HG02571 (cell line): ENCODE results near the gene TRPM2.
"Not testable (repeated sequence)": the region's sequence is repeated elsewhere in the genome, so short reads cannot be mapped to it uniquely, and the experiment has no call there.

Experiments used
- ATAC-seq: cut with Tn5 transposase; IDR thresholded peaks from one replicate; pipeline ENCODE4 v1.9.1; 2021; ENCODE audit warnings: mild to moderate bottlenecking, moderate library complexity; ENCODE audit not compliant: unreplicated experiment

TRPM2 gene

GRCh38 chr21:44405948-44406872, 52.8 kb downstream of the TRPM2 start:
- no peak for ATAC-seq

DNA sequence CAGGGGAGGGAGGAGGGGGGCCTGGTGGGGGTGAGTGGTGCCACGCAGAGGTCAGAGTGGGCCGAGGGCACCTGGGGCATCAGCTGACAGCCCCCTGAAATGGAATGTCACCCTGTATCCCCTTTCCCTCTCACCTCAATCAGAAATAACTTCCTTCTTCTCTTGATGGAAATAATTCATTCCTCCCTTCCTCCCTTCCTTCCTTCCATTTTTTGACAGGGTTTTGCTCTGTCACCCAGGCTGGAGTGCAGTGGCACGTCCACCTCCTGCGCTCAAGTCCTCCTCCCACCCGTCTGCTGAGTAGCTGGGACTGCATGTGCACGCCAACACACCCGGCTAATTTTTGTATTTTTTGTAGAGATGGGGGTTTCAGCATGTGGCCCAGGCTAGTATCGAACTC, 53.5 kb downstream of the TRPM2 start:
- no peak for ATAC-seq

DNA sequence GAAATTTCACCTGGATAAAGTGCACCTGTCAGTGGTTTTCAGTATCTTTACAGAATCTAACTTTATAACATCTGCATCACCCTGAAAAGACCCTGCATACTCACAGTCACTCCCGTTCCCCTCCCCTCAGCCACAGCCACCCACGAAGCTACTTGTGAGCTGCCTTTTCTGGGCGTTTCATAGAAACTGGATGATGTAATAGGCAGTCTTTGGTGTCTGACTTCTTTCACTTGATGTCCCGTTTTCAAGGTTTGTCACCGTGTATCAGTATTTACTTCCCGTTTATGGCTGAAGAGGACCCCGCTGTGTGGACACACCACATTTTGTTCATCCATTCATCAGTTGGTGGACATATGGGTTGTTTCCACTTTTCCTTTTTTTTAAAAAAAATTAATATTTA, 54.1 kb downstream of the TRPM2 start:
- ATAC-seq = no peak

DNA sequence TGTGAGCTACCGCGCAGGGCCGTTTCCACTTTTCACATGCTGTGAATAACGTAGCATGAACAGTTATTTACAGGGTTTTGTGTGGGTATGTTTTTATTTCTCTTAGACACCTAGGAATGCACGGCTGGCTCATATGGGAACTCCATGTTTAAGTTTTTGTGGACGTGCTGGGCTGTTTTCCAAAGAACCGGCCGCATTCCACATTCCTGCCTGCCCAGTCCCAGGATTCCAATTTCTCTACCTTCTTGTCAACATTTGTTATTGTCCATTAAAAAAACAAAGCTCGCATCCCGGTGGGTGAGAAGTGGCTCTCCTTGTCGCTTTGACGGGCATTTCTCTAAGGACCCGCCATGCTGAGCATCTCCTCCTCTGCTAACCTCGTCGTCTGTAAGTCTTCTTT, 54.8 kb downstream of the TRPM2 start:
- no peak for ATAC-seq

DNA sequence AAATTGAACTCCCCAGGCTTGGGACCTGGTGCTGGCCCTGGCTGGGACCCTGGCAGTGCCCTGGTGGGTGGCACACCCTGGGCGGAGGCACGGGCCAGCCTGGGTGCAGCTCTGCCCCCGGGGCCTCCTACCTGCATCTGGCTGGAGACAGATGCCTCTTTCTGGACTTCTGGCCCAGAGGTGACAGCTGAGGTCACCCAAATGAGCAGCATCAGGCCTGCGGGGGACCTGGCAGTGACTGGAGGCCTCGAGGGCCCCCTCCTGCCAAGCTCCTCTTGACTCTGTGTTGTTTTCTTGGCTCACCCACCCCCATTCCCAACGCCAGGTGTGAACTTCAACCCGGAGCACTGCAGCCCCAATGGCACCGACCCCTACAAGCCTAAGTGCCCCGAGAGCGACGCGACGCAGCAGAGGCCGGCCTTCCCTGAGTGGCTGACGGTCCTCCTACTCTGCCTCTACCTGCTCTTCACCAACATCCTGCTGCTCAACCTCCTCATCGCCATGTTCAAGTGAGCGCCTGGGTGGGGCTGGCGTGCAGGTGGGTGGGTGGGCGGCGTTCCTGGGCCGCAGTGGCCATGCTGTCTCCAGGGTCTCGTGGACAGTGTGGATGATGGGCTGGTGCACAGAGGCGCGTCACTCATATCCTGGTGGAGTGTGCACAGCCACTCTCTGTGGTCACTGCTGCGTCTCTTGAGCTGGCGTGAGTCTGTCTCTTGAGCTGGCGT, 60.3 kb downstream of the TRPM2 start:
- ATAC-seq = no peak

DNA sequence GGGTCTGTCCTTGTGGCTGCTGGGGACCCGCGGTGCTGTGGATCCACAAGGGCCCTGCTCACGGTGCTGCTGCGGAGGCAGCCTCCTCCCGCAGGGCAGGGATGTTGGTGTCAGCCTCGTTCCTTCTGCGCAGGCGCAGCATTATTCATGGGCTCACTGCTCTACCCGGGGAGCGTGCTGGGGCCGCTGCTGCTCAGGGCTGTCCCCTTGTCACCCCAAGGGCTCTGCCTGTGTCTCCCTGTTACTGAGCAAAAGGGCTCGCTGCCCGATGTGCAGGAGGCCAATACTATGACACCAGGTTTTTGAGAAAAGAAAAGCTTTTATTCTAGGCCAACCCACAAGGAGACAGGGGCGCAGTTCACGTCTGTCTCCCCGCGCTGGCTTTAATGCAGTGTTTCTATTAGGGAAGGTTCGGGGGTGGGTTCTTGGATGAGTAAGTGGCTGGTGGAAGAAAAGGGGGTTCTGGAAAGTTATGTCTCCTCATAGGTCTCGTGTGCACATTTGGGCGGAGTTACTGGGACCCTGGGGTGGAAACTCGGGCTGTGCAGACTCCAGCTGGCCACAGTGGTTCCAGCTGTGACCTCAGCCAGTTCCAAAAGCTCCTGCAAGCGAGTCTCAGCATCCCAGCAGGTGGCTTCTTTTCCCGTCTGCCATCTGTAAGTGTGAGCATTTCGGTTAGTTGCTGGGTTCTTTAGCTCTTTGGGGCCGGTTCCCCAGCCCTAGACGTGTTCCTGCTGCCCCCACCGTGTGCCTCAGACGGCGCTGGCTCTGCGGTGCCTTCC, 61.1 kb downstream of the TRPM2 start:
- no peak for ATAC-seq

DNA sequence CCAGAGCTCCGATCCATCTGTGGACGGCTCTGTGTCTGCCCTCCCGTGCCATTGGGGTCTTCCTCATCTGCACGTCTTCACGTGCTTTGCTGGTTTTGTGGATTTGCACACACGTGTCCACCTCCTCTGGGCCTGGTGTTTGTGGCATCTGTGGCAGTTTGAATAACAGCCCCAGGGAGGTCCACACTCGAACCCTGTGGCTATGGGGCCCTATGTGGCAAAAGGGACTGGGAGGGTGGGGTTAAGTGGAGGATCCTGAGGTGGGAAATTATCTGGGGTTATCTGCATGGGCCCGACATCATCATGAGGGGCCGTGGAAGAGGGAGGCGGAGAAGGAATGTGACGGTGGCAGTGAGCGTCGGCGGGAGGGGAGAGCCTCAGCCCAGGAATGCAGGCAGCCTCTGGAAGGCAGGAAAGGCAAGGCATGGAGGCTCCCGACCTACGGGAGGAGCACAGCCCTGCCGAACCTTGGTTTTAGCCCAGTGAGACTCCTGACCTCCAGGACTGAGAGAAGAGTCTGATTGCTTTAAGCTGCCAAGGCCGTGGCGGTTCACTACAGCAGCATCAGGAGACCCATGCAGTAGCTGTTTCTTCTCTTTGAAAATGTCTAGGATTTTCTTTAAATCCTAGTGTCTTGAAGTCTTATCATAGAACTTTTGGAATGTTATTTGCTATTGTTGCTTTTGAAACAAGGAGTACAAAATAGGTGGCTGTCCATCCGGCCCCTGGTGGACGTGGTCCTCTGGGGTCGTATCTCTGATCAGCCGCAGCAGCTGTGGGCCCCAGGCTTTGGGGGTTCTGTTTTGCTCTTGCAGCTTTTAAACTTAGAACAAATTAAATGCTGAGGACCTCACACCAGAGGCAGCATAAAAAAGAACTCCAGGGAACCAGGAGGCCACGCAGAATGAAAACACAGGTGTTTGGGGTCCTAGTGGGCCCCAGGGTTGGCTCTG, 61.9 kb downstream of the TRPM2 start:
- no peak for ATAC-seq

GRCh38 chr21:44416193-44416592, 62.8 kb downstream of the TRPM2 start:
- ATAC-seq = no peak

DNA sequence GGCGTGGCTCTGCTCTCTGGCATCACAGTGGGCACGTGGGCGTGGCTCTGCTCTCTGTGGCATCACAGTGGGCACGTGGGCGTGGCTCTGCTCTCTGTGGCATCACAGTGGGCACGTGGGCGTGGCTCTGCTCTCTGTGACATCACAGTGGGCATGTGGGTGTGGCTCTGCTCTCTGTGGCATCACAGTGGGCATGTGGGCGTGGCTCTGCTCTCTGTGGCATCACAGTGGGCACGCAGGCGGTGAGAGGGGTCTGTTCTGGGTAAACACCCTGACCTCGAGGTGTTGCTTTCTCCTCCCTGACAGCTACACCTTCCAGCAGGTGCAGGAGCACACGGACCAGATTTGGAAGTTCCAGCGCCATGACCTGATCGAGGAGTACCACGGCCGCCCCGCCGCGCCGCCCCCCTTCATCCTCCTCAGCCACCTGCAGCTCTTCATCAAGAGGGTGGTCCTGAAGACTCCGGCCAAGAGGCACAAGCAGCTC, 64.2 kb downstream of the TRPM2 start:
- ATAC-seq = not testable (repeated sequence)

DNA sequence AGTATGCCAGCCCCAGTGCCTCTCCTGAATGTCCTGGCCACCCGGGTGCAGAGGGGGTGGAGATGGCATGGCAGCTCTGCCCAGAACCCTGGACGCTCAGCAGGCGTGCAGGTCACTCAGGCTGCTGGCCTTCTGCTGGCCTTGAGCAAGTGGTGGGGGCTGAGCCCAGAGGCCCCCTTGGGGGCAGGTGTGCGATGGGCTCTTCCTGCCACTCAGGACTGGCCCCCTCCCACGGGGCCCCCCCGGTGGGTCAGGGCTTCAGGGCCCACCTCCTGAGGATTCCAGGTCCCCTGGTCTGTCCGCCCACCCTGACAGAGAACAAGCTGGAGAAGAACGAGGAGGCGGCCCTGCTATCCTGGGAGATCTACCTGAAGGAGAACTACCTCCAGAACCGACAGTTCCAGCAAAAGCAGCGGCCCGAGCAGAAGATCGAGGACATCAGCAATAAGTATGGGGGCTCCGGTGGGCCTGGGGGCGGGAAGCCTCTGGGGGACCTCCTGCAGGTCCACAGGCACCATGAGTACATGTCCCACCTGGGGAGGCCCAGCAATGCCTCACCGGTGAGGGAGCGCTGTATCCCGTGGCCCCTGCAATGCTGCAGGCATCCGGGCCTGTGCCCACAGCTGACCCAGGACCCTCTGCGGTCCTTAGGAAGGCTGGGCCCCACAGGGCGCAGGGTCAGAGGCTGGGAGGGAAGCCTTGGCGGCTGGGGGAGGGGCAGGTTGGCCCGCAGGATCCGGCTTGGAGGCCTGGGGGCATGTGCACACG, 64.9 kb downstream of the TRPM2 start:
- ATAC-seq = no peak

GRCh38 chr21:44418876-44419230, 65.4 kb downstream of the TRPM2 start:
- ATAC-seq = no peak

- ATAC-seq = no peak
Observed at GRCh38 chr21:44419679-44420078, 66.3 kb downstream of the TRPM2 start.

DNA sequence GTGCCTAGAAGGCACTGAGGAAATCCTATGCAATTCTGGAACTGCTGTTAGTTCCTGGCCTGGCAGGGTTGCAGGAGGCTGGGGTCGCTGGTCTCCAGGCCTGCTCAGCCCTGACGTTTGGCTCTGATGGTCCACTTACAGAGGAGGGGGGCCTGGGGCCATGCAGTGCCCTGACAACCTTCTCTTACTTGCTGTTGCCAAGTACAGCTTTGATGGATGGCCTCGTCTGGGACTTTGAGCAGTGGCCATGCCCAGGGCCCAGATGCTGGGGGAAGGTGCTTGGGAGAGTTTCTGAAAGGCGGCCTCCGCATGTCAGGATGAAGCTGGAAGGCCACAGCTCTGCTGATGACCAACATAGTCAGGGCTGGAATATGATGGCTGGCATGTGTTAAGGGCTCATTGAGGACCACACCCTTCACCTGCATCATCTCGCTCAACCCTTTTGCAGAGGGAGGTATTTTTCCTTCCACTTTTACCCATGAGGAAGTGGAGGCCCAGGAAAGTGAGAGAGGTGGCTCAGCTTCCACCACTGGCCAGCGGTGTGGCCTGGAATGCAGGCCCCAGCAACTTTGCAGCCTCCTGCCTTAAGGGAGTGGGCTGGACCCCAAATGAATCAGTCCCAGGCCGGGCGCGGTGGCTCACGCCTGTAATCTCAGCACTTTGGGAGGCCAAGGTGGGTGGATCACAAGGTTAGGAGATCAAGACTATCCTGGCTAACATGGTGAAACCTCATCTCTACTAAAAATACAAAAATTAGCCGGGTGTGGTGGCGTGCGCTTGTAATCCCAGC, 67.2 kb downstream of the TRPM2 start:
- no peak for ATAC-seq

GRCh38 chr21:44421901-44422840, 68.8 kb downstream of the TRPM2 start:
- ATAC-seq = no peak

DNA sequence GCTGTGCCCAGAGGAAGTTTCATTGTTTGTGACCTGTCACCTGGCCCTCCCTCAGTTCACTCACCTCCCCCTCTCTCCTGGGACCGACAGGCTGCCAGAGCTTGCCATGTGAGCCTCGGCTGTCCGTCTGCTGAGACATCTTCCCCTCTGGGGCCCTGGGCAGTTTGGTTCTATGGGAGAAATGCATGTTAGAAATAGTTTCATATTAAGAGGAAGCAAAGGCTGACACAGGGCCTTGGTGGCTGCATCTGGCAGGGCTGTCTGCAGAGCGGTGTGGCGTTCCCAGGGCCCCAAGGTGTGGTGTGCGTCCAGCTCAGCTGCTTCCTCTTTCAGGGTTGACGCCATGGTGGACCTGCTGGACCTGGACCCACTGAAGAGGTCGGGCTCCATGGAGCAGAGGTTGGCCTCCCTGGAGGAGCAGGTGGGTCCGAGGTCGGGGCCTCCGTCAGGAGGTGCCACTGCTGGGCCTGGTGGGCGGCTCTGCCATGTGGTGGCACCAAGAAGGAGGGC, 69.9 kb downstream of the TRPM2 start:
- no peak for ATAC-seq

DNA sequence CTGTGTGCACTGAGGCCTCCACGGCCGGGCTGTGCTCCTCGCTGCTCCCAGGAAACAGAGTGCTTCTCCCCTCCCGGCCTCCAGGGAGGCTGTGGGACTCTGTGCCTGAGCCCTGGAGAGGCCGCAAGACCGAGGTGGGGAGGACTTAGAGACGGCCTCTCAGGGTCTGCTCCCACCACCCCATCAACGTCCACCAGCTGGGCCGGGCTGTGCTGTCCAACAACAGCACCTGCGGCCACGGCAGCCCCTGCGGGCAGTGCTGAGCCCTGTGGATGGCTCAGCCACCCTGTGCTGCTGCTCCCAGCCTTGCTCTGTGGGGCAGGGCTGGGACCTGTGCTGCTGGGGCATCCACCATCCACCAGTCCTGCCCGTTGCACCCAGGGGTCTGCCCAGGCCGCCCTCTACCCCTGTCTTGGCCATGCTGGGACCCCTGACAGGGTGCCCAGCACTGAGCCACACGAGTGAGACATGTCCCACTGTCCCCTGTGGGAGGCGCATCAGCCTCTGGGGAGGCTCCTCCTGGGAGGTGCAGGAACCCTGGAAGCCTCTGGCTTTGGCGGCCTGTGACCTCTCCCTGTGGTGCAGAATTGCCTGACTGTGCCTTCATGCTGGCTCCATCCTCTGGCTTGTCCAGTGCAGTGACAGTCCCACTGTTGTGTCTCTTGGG, 70.7 kb downstream of the TRPM2 start:
- no peak for ATAC-seq
